ENCODE measurements around the gene RTRAF.

The RTRAF gene

GRCh38 chr14:51996148-51996746 lies 6.9 kb downstream of the RTRAF start:
- no peak for DNase-seq

- DNase-seq = no peak
These were observed 9.0 kb downstream of the RTRAF start for GRCh38 chr14:51998348-51998747.

GRCh38 chr14:51999084-51999483 lies 9.7 kb downstream of the RTRAF start:
- DNase-seq = no peak

- DNase-seq = no peak
These were observed 10.8 kb downstream of the RTRAF start for GRCh38 chr14:52000019-52000582.

GRCh38 chr14:52000696-52001095 lies 11.3 kb downstream of the RTRAF start:
- DNase-seq = no peak

- no peak for DNase-seq
These were observed 13.2 kb downstream of the RTRAF start for GRCh38 chr14:52002542-52002941.

- no peak for DNase-seq
These were observed 14.0 kb downstream of the RTRAF start for GRCh38 chr14:52003324-52003723.

GRCh38 chr14:52005625-52006024 lies 16.3 kb downstream of the RTRAF start:
- DNase-seq = no peak

GRCh38 chr14:52006361-52006760 lies 17.0 kb downstream of the RTRAF start:
- no peak for DNase-seq

GRCh38 chr14:52007211-52007610 lies 17.9 kb downstream of the RTRAF start:
- no peak for DNase-seq

GRCh38 chr14:52007637-52008036 lies 18.3 kb downstream of the RTRAF start:
- DNase-seq = no peak

GRCh38 chr14:52008136-52008535 lies 18.8 kb downstream of the RTRAF start:
- DNase-seq = no peak

GRCh38 chr14:52010173-52010693 lies 20.9 kb downstream of the RTRAF start:
- DNase-seq = no peak

GRCh38 chr14:52011523-52011922 lies 22.2 kb downstream of the RTRAF start:
- no peak for DNase-seq

- DNase-seq = no peak
These were observed 23.3 kb downstream of the RTRAF start for GRCh38 chr14:52012635-52013034.

GRCh38 chr14:52013984-52014600 lies 24.7 kb downstream of the RTRAF start:
- no peak for DNase-seq

- DNase-seq = no peak
These were observed 25.4 kb downstream of the RTRAF start for GRCh38 chr14:52014601-52015267.

GRCh38 chr14:52015411-52016030 lies 26.2 kb downstream of the RTRAF start:
- no peak for DNase-seq

GRCh38 chr14:52018252-52018651 lies 28.9 kb downstream of the RTRAF start:
- DNase-seq = no peak

GRCh38 chr14:52018970-52019369 lies 29.6 kb downstream of the RTRAF start:
- no peak for DNase-seq

GRCh38 chr14:52020161-52020714 lies 30.9 kb downstream of the RTRAF start:
- DNase-seq = no peak

- DNase-seq = no peak
These were observed 31.7 kb downstream of the RTRAF start for GRCh38 chr14:52020866-52021717.
